Measurements from ENCODE around the gene LY6G6D.

- TF ChIP-seq ZFP30 (CRISPR knock-in tag; IDR thresholded peaks at IDR 0.05) (no peak), CSDC2 (CRISPR knock-in tag; IDR thresholded peaks at IDR 0.05) (no peak), RARB (CRISPR knock-in tag; IDR thresholded peaks at IDR 0.05) (no peak), POU6F1 (CRISPR knock-in tag; IDR thresholded peaks at IDR 0.05; ENCODE audit: borderline replicate concordance, low read depth) (no peak), ZFP3 (CRISPR knock-in tag; IDR thresholded peaks at IDR 0.05) (no peak), PPARA (CRISPR knock-in tag; IDR thresholded peaks at IDR 0.05; ENCODE audit: borderline replicate concordance) (no peak)
These were observed 3.1 kb downstream of the LY6G6D start for GRCh38 chr6:31718265-31718664.
